Astrocyte (in vitro differentiated cells and primary cell): Measurements from ENCODE around the gene ZDHHC20. TPM values are rescaled to one million over a fixed set of nuclear protein-coding genes. Genes with fewer than 3 reads are reported as not detected.

Source experiments
- DNase-seq: peaks from one replicate; pipeline ENCODE4 v3.0.0-alpha.2; 2010; ENCODE audit warnings: low read depth
- FAIRE-seq: peaks from 2 replicates; lab custom pipeline; 2011; peaks lifted over from hg19 to GRCh38; lab: Jason Lieb, UNC
- H2AFZ ChIP-seq: 2 replicates; pipeline ENCODE4 v1.6.0; 2012; ENCODE audit warnings: low read depth, low read length, inconsistent platforms
- H3K27ac ChIP-seq: 2 replicates; pipeline ENCODE4 v1.5.1; 2011; ENCODE audit warnings: low read depth, low read length, inconsistent platforms
- H3K27me3 ChIP-seq: 2 replicates; pipeline ENCODE4 v1.6.0; 2011; ENCODE audit warnings: low read length, inconsistent platforms; ENCODE audit not compliant: insufficient read depth
- H3K36me3 ChIP-seq: 2 replicates; pipeline ENCODE4 v1.5.1; 2011; ENCODE audit warnings: low read length, inconsistent platforms; ENCODE audit not compliant: insufficient read depth
- H3K4me1 ChIP-seq: 2 replicates; pipeline ENCODE4 v1.5.1; 2011; ENCODE audit warnings: low read length, inconsistent platforms; ENCODE audit not compliant: insufficient read depth
- H3K4me2 ChIP-seq: 2 replicates; pipeline ENCODE4 v1.6.0; 2012; ENCODE audit warnings: low read length, inconsistent platforms
- H3K4me3 ChIP-seq: 2 replicates; pipeline ENCODE4 v1.5.1; 2011; ENCODE audit warnings: low read depth, mild to moderate bottlenecking, low read length, inconsistent platforms; ENCODE audit not compliant: insufficient read depth
- H3K79me2 ChIP-seq: 2 replicates; pipeline ENCODE4 v1.6.0; 2012; ENCODE audit warnings: mild to moderate bottlenecking, low read length, inconsistent platforms; ENCODE audit not compliant: insufficient read depth
- H3K9ac ChIP-seq: 2 replicates; pipeline ENCODE4 v1.6.0; 2012; ENCODE audit warnings: mild to moderate bottlenecking, low read length, inconsistent platforms
- H3K9me3 ChIP-seq: 2 replicates; pipeline ENCODE4 v1.5.1; 2012; ENCODE audit warnings: low read depth, mild to moderate bottlenecking, low read length, inconsistent platforms; ENCODE audit not compliant: insufficient read depth
- H4K20me1 ChIP-seq: 2 replicates; pipeline ENCODE4 v1.6.0; 2012; ENCODE audit warnings: low read length, inconsistent platforms; ENCODE audit not compliant: insufficient read depth
- H3K27ac Mint-ChIP-seq: one replicate; pipeline ENCODE4 v1.8.0; 2021; ENCODE audit warnings: mild to moderate bottlenecking, mixed read lengths; ENCODE audit not compliant: unreplicated experiment
- H3K27me3 Mint-ChIP-seq: one replicate; pipeline ENCODE4 v1.8.0; 2021; ENCODE audit warnings: low read depth, mixed read lengths; ENCODE audit not compliant: unreplicated experiment
- H3K36me3 Mint-ChIP-seq: one replicate; pipeline ENCODE4 v1.8.0; 2021; ENCODE audit warnings: low read depth, mixed read lengths; ENCODE audit not compliant: unreplicated experiment
- H3K4me1 Mint-ChIP-seq: one replicate; pipeline ENCODE4 v1.8.0; 2021; ENCODE audit warnings: low read depth, mixed read lengths; ENCODE audit not compliant: unreplicated experiment
- H3K4me3 Mint-ChIP-seq: one replicate; pipeline ENCODE4 v1.8.0; 2021; ENCODE audit warnings: mild to moderate bottlenecking, moderate library complexity, mixed read lengths; ENCODE audit not compliant: unreplicated experiment
- H3K9me3 Mint-ChIP-seq: one replicate; pipeline ENCODE4 v1.8.0; 2021; ENCODE audit warnings: mild to moderate bottlenecking, mixed read lengths; ENCODE audit not compliant: unreplicated experiment
- EZH2 ChIP-seq: IDR thresholded peaks from 2 replicates; pipeline ENCODE4 v1.6.1; 2012; ENCODE audit warnings: mild to moderate bottlenecking, low read length, inconsistent platforms; ENCODE audit not compliant: insufficient read depth
- total RNA-seq: library from RNA; stranded (reverse); gene quantifications from 2 replicates; pipeline ENCODE4 v1.2.1, GENCODE V29; 2021
- TF ChIP-seq, protein P1 (sequence below): IDR thresholded peaks from 2 replicates; pipeline ENCODE4 v1.5.1; 2011; ENCODE audit warnings: low read depth, mild to moderate bottlenecking, inconsistent platforms, low read length, moderate library complexity; ENCODE audit not compliant: insufficient read depth

ZDHHC20 gene
- total RNA-seq, 1 donor from 2014 or later = 64.3 TPM

DNA sequence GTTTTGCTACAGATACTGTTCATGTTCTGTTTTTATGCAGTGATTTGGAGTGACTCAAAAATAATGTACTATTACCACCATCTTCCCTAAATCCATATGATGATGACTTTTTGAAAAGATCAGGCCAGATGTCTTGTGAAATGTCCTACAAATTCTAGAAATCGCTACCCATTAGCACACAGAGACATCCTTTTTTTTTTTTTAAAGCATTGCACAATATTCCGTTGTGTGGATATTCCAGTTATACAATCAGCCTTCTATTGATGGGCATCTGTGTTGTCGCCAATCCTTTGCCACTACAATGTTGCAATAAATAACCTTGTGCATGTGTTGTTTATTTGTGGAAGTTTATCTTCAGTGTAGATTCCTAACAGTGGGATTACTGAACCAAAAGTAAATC, 24.5 kb downstream of the ZDHHC20 start:
- no peak overlapping the region for H3K4me3 ChIP-seq
- H3K4me2 ChIP-seq = no peak overlapping the region
- H3K9me3 Mint-ChIP-seq = peaks cover 6% of the 10 kb centered on the region
- peaks cover 76% of the 10 kb centered on the region for H3K79me2 ChIP-seq
- peaks cover 11% of the 10 kb centered on the region for H4K20me1 ChIP-seq
- DNase-seq (no peak), FAIRE-seq (no peak)
- H3K27ac ChIP-seq = no peak overlapping the region
- TF ChIP-seq, protein P1, sequence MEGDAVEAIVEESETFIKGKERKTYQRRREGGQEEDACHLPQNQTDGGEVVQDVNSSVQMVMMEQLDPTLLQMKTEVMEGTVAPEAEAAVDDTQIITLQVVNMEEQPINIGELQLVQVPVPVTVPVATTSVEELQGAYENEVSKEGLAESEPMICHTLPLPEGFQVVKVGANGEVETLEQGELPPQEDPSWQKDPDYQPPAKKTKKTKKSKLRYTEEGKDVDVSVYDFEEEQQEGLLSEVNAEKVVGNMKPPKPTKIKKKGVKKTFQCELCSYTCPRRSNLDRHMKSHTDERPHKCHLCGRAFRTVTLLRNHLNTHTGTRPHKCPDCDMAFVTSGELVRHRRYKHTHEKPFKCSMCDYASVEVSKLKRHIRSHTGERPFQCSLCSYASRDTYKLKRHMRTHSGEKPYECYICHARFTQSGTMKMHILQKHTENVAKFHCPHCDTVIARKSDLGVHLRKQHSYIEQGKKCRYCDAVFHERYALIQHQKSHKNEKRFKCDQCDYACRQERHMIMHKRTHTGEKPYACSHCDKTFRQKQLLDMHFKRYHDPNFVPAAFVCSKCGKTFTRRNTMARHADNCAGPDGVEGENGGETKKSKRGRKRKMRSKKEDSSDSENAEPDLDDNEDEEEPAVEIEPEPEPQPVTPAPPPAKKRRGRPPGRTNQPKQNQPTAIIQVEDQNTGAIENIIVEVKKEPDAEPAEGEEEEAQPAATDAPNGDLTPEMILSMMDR = no peak
- TF ChIP-seq EZH2 = no peak
- no peak overlapping the region for H2AFZ ChIP-seq
- H3K36me3 ChIP-seq = no peaks in the 10 kb centered on the region
- no peaks in the 10 kb centered on the region for H3K27me3 ChIP-seq
- no peak overlapping the region for H3K4me3 Mint-ChIP-seq
- no peak overlapping the region for H3K9ac ChIP-seq
- H3K36me3 Mint-ChIP-seq = peaks cover 13% of the 10 kb centered on the region
- no peaks in the 10 kb centered on the region for H3K27me3 Mint-ChIP-seq
- H3K4me1 ChIP-seq = peaks cover 11% of the 10 kb centered on the region
- H3K4me1 Mint-ChIP-seq = peaks cover 12% of the 10 kb centered on the region
- no peaks in the 10 kb centered on the region for H3K9me3 ChIP-seq
- no peak overlapping the region for H3K27ac Mint-ChIP-seq

DNA sequence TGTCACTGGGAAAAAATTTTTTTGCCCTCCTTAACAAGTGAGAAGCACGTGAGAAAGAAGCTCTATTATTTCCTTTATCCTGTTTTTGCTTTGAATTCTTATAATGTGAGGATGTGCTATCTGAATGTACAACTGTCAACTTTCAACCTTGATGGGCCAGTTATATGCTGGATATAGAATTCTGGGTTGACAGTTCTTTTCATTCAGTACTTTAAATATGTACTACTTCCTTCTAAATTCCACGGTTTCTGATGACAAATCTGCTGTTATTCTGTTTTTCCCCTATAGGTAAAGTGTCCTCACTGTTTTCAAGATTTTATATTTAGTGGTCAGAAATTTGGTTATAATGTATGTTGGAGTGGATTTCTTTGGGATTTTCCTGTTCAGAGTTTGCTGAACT, 29.9 kb downstream of the ZDHHC20 start:
- no peak overlapping the region for H2AFZ ChIP-seq
- H3K36me3 Mint-ChIP-seq = peaks cover 7% of the 10 kb centered on the region
- H3K9ac ChIP-seq = no peak overlapping the region
- no peak overlapping the region for H3K27ac Mint-ChIP-seq
- no peaks in the 10 kb centered on the region for H3K27me3 Mint-ChIP-seq
- H3K79me2 ChIP-seq = peaks cover 51% of the 10 kb centered on the region
- H3K4me2 ChIP-seq = no peak overlapping the region
- H3K9me3 ChIP-seq = peaks cover 4% of the 10 kb centered on the region
- no peak overlapping the region for H3K27ac ChIP-seq
- H3K27me3 ChIP-seq = no peaks in the 10 kb centered on the region
- FAIRE-seq (no peak), DNase-seq (no peak)
- no peaks in the 10 kb centered on the region for H3K4me1 ChIP-seq
- no peak overlapping the region for H3K4me3 ChIP-seq
- H3K4me3 Mint-ChIP-seq = no peak overlapping the region
- no peaks in the 10 kb centered on the region for H3K36me3 ChIP-seq
- TF ChIP-seq, protein P1 = no peak
- TF ChIP-seq EZH2 = no peak
- peaks cover 3% of the 10 kb centered on the region for H3K4me1 Mint-ChIP-seq
- peaks cover 16% of the 10 kb centered on the region for H4K20me1 ChIP-seq
- H3K9me3 Mint-ChIP-seq = peaks cover 12% of the 10 kb centered on the region

DNA sequence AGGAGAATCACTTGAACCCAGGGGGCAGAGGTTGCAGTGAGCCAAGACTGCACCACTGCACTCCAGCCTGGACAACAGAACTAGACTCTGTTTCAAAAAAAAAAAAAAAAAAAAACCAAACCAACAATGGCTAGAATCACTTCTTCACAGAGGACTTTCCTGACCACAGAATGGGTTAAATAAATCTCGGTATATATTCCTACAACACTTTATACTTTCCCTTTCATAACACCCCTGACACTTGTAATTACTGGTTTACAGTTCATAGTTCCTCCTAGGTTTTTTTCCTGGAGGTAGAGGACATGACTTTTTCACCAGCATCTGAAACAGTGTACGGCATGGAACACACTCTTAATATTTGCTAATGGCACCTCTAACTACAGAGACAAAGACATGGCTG, 31.4 kb downstream of the ZDHHC20 start:
- peaks cover 7% of the 10 kb centered on the region for H3K4me1 Mint-ChIP-seq
- Histone ChIP-seq H3K9me3 (peaks cover 4% of the 10 kb centered on the region), H3K4me3 (no peak overlapping the region), H3K4me1 (no peaks in the 10 kb centered on the region), H3K9ac (no peak overlapping the region), H3K27ac (no peak overlapping the region), H2AFZ (no peak overlapping the region), H3K27me3 (no peaks in the 10 kb centered on the region), H3K36me3 (no peaks in the 10 kb centered on the region), H3K79me2 (peaks cover 38% of the 10 kb centered on the region), H4K20me1 (peaks cover 16% of the 10 kb centered on the region), H3K4me2 (no peak overlapping the region)
- H3K4me3 Mint-ChIP-seq = no peak overlapping the region
- no peak for DNase-seq
- H3K36me3 Mint-ChIP-seq = peaks cover 7% of the 10 kb centered on the region
- TF ChIP-seq, protein P1 = no peak
- TF ChIP-seq EZH2 = no peak
- no peaks in the 10 kb centered on the region for H3K27me3 Mint-ChIP-seq
- peaks cover 12% of the 10 kb centered on the region for H3K9me3 Mint-ChIP-seq
- no peak overlapping the region for H3K27ac Mint-ChIP-seq
- no peak for FAIRE-seq
